ENCODE data around the gene SETBP1.
A peak's percentile ranks its signal among the peaks of the same experiment; 100 is the strongest.
"Not testable (repeated sequence)": the region's sequence is repeated elsewhere in the genome, so short reads cannot be mapped to it uniquely, and the experiment has no call there.

SETBP1 gene

DNA sequence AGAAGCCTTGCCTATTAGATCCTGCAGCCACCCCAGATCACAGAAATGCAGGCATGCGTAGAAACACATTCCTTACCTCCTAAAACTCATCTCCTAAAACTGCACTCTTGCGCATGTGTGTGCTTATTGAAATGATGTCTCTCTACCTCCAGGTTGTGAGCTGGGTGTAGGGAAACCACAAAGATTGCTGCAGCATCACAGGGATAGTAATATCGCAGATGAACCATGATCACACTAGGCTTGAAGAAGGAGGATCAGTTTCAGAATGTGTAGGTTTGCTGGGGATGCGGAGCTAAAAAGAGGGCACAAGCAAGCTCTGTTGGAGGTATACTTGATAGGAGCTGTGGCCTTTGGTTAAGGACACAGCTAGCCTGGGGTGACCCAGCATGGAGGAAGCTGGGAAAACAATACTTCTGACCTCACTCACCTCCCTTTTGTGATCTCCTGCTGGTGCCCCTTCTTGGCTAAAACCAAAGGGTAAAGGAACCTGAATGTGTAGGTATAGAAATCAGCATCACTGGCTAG lies 118.8 kb downstream of the SETBP1 start:
- Histone ChIP-seq H3K27me3 (ENCODE audit: control insufficient read depth, insufficient read depth, low read length) (no peaks in the 10 kb centered on the region), H3K9me3 (replicated peaks; ENCODE audit: low read length) (no peaks in the 10 kb centered on the region)

DNA sequence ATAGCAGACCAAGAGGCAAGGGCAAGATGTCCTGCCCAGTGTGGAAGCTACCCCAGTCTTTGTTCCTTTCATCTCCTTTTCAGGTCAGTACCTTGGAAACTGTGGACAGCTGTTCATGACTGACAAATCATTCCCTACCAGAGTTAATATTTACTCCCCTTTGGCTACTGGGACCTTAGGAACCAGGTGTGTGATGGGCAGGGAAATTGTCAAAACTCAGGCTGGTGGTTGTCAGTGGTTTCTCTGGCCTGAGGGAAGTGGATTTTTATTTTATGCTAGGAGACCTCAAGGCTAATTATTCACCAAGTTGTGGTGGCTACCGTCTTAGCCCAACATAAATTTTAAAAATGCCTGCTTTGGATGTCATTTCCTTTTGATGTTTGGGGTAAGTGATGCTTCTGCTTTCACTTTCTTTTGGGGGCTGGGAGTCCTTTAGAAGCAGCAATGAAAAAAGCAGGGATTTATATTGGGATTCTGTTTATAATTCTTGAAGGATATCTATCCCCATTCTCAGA lies 119.3 kb downstream of the SETBP1 start:
- Histone ChIP-seq H3K27me3 (ENCODE audit: control insufficient read depth, insufficient read depth, low read length) (no peaks in the 10 kb centered on the region), H3K36me3 (ENCODE audit: insufficient read depth, low read length) (no peaks in the 10 kb centered on the region), H3K4me2 (ENCODE audit: low read length) (no peak overlapping the region), H3K9me3 (replicated peaks; ENCODE audit: low read length) (no peaks in the 10 kb centered on the region), H3K4me1 (ENCODE audit: control insufficient read depth, insufficient read depth, low read length) (peaks cover 9% of the 10 kb centered on the region), H3K9ac (ENCODE audit: low read depth, low read length) (no peak overlapping the region), H3K4me3 (ENCODE audit: low read length) (no peak overlapping the region)

More for the DNA sequence above, 118.8 kb downstream of the SETBP1 start:
- no peak overlapping the region for H3K9ac ChIP-seq (ENCODE audit: low read depth, low read length)
- no peaks in the 10 kb centered on the region for H3K36me3 ChIP-seq (ENCODE audit: insufficient read depth, low read length)
- peaks cover 9% of the 10 kb centered on the region for H3K4me1 ChIP-seq (ENCODE audit: control insufficient read depth, insufficient read depth, low read length)
- no peak overlapping the region for H3K4me3 ChIP-seq (ENCODE audit: low read length)
- H3K4me2 ChIP-seq (ENCODE audit: low read length): no peak overlapping the region

DNA sequence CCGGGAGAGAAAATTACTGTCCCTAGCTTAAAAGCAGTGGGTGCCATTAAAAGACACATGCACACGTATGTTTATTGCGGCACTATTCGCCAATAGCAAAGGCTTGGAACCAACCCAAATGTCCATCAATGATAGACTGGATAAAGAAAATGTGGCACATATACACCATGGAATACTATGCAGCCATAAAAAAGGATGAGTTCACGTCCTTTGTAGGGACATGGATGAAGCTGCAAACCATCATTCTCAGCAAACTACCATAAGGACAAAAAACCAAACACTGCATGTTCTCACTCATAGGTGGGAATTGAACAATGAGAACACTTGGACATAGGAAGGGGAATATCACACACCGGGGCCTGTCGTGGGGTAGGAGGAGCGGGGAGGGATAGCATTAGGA lies 120.1 kb downstream of the SETBP1 start:
- not testable (repeated sequence) for H3K4me1 ChIP-seq (ENCODE audit: control insufficient read depth, insufficient read depth, low read length); H3K36me3 ChIP-seq (ENCODE audit: insufficient read depth, low read length); H3K4me2 ChIP-seq (ENCODE audit: low read length); H3K9ac ChIP-seq (ENCODE audit: low read depth, low read length); H3K9me3 ChIP-seq (replicated peaks; ENCODE audit: low read length); H3K27me3 ChIP-seq (ENCODE audit: control insufficient read depth, insufficient read depth, low read length); H3K4me3 ChIP-seq (ENCODE audit: low read length)

DNA sequence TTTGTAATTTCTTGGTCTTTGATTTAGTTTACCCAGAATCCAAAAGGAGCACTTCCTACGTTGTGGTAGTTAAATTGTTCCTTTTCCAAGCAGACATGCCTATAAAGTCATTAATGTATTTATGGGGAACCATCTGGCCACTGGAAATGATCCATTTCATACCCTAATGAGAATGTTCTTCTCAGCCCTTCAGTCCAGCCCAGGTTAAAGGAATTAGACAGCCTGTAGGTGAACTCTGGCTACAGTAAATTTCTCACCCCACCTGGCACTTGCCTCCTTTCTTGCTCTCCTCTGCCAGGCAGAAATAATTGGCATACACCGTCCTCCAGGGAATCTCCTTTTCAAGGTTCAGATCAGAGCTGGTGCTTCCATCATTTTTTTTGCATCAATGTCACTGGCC lies 121.1 kb downstream of the SETBP1 start:
- Histone ChIP-seq H3K36me3 (ENCODE audit: insufficient read depth, low read length) (no peaks in the 10 kb centered on the region), H3K4me3 (ENCODE audit: low read length) (no peak overlapping the region), H3K4me2 (ENCODE audit: low read length) (no peak overlapping the region), H3K9ac (ENCODE audit: low read depth, low read length) (no peak overlapping the region), H3K27me3 (ENCODE audit: control insufficient read depth, insufficient read depth, low read length) (no peaks in the 10 kb centered on the region), H3K9me3 (replicated peaks; ENCODE audit: low read length) (no peaks in the 10 kb centered on the region), H3K4me1 (ENCODE audit: control insufficient read depth, insufficient read depth, low read length) (peaks cover 9% of the 10 kb centered on the region)

DNA sequence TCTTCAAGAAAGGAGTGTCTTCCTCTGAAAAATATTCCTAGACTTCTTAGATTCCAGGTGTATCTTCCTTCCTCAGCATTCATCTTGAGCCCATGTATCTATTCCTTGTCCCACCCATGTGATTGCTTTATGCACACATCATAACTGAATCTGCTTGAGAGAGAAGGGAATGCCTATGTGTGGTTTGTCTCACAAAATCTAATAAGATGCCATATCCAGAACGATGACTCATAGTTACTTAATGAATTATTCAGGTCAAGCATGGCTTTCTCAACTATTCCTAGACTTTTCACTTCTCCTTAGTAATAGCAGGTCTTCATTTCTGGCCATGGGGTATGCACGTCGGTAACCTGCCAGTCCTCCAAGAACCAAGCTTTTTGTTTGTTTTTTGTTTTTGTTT lies 121.8 kb downstream of the SETBP1 start:
- Histone ChIP-seq H3K4me3 (ENCODE audit: low read length) (no peak overlapping the region), H3K4me1 (ENCODE audit: control insufficient read depth, insufficient read depth, low read length) (peaks cover 9% of the 10 kb centered on the region), H3K9ac (ENCODE audit: low read depth, low read length) (no peak overlapping the region), H3K4me2 (ENCODE audit: low read length) (no peak overlapping the region), H3K36me3 (ENCODE audit: insufficient read depth, low read length) (no peaks in the 10 kb centered on the region), H3K27me3 (ENCODE audit: control insufficient read depth, insufficient read depth, low read length) (no peaks in the 10 kb centered on the region), H3K9me3 (replicated peaks; ENCODE audit: low read length) (no peaks in the 10 kb centered on the region)

DNA sequence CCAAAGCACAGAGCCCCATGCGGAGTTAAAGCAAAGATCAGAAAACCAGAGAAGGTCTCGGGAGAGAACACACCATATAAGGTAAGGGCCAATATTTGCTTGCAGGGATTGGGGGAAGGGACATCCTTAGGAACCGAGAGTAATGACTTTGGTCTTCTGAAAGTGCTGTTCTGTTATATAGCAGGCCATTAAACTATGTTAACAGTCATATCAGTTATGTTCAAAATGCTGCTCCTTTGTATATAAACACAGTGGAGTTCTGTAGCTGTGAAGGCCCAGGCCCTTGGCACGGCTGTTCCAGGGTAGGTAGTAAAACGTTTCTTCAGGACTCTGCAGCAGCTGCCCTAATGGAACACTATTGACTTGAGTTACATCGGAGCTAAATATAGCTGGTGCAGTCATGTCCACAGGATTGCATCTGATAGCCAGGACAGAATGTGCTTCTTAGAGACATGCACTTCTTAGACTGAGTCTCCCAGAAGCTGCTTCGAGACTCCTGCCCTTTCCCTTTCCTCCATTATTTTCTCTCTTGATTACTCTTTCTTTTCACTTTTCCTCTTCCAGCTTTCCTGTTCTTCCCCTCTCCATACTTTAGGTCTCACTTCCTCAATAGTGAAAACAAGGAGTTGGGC lies 122.4 kb downstream of the SETBP1 start:
- H3K9me3 ChIP-seq (replicated peaks; ENCODE audit: low read length): no peaks in the 10 kb centered on the region
- no peaks in the 10 kb centered on the region for H3K27me3 ChIP-seq (ENCODE audit: control insufficient read depth, insufficient read depth, low read length)
- H3K4me2 ChIP-seq (ENCODE audit: low read length): peak overlapping the region; percentile 25
- H3K9ac ChIP-seq (ENCODE audit: low read depth, low read length): peak overlapping the region; percentile 29
- no peaks in the 10 kb centered on the region for H3K36me3 ChIP-seq (ENCODE audit: insufficient read depth, low read length)
- no peak overlapping the region for H3K4me3 ChIP-seq (ENCODE audit: low read length)
- H3K4me1 ChIP-seq (ENCODE audit: control insufficient read depth, insufficient read depth, low read length): peaks cover 9% of the 10 kb centered on the region

DNA sequence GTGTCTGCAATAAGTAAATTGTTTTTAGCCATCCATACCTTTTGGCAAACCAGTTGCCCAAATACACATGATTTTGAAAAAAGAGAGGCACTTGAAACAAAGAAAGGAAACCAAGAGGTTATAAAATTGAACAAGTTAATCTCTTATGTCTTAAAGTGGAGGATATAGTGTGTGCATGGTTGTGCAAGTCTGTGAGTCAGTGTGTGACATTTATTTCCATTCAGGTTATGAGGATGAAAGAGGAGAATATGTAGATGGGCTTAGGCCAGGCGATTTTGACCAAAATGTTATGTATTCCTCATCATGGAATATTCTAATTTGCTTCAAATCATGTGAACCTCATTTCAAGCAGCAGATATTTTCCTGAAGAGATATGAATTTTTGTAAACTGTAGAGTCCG lies 123.3 kb downstream of the SETBP1 start:
- H3K9me3 ChIP-seq (replicated peaks; ENCODE audit: low read length): no peaks in the 10 kb centered on the region
- no peaks in the 10 kb centered on the region for H3K27me3 ChIP-seq (ENCODE audit: control insufficient read depth, insufficient read depth, low read length)
- H3K4me2 ChIP-seq (ENCODE audit: low read length): no peak overlapping the region
- no peak overlapping the region for H3K4me3 ChIP-seq (ENCODE audit: low read length)
- H3K36me3 ChIP-seq (ENCODE audit: insufficient read depth, low read length): no peaks in the 10 kb centered on the region
- H3K4me1 ChIP-seq (ENCODE audit: control insufficient read depth, insufficient read depth, low read length): peaks cover 9% of the 10 kb centered on the region
- no peak overlapping the region for H3K9ac ChIP-seq (ENCODE audit: low read depth, low read length)

DNA sequence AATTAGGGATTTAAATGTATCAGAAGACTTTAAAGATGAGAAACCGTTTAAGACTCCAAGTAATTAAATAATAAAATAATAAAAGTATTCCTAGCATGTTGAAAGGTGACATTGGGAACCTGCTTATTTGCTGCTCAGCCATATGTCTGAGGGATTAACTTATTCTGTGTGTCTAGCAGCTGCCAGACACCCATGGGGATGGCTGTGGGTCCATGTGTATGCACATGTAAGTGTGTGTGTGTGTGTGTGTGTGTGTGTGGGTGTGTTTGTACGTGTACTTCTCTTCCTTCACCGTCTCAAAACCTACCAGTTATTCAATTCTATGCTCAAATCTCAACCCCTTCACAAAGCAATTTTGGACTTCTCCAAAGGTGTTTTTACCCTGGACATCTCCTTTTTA lies 124.5 kb downstream of the SETBP1 start:
- peaks cover 9% of the 10 kb centered on the region for H3K4me1 ChIP-seq (ENCODE audit: control insufficient read depth, insufficient read depth, low read length)

DNA sequence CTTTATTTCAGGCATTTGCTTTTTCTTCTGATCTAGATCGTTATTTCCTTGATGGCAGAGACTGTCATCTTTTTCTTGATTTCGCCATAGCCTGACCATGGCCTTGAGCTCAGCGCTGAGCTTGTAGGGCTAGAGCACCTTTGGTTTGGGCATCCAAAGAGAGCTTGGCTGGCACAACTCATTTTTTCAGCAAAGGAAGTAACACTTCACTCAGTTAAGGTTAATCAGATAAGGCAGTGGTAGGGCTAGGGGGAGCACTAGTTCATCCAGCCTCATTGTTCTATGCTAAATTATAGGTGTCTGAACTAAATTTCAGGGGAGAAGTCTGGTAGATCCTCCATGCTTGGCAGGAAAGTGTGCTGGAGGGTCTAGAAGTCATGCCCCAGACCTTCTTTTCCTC lies 125.0 kb downstream of the SETBP1 start:
- Histone ChIP-seq H3K9ac (ENCODE audit: low read depth, low read length) (no peak overlapping the region), H3K27me3 (ENCODE audit: control insufficient read depth, insufficient read depth, low read length) (no peaks in the 10 kb centered on the region), H3K9me3 (replicated peaks; ENCODE audit: low read length) (no peaks in the 10 kb centered on the region), H3K4me2 (ENCODE audit: low read length) (no peak overlapping the region), H3K4me1 (ENCODE audit: control insufficient read depth, insufficient read depth, low read length) (peaks cover 9% of the 10 kb centered on the region), H3K36me3 (ENCODE audit: insufficient read depth, low read length) (no peaks in the 10 kb centered on the region), H3K4me3 (ENCODE audit: low read length) (no peak overlapping the region)

More for the DNA sequence above, 124.5 kb downstream of the SETBP1 start:
- Histone ChIP-seq H3K36me3 (ENCODE audit: insufficient read depth, low read length) (no peaks in the 10 kb centered on the region), H3K27me3 (ENCODE audit: control insufficient read depth, insufficient read depth, low read length) (no peaks in the 10 kb centered on the region), H3K9ac (ENCODE audit: low read depth, low read length) (no peak overlapping the region), H3K9me3 (replicated peaks; ENCODE audit: low read length) (no peaks in the 10 kb centered on the region), H3K4me2 (ENCODE audit: low read length) (no peak overlapping the region), H3K4me3 (ENCODE audit: low read length) (no peak overlapping the region)

DNA sequence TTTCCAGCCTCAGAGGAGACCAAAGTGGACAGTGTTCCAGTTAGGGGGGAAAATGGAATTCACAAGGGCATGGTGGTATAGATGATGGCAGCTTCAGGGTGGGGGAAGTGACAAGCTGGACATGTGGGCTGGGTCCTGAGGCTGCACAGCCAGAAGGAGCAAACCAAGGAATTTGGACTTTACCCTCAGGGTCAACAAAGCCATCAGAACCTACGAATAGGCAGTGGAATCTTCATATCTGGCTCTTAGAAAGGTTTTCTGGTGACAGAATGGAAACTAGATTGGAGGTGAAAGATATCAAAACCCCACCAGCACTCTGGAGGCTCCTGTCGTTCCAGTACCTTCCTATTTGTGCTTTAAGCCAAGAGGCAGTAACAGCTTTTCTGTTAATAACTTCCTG lies 127.1 kb downstream of the SETBP1 start:
- Histone ChIP-seq H3K36me3 (ENCODE audit: insufficient read depth, low read length) (no peaks in the 10 kb centered on the region), H3K4me3 (ENCODE audit: low read length) (no peak overlapping the region), H3K9ac (ENCODE audit: low read depth, low read length) (no peak overlapping the region), H3K9me3 (replicated peaks; ENCODE audit: low read length) (no peaks in the 10 kb centered on the region), H3K4me1 (ENCODE audit: control insufficient read depth, insufficient read depth, low read length) (peaks cover 9% of the 10 kb centered on the region), H3K4me2 (ENCODE audit: low read length) (no peak overlapping the region), H3K27me3 (ENCODE audit: control insufficient read depth, insufficient read depth, low read length) (peaks cover 3% of the 10 kb centered on the region)

DNA sequence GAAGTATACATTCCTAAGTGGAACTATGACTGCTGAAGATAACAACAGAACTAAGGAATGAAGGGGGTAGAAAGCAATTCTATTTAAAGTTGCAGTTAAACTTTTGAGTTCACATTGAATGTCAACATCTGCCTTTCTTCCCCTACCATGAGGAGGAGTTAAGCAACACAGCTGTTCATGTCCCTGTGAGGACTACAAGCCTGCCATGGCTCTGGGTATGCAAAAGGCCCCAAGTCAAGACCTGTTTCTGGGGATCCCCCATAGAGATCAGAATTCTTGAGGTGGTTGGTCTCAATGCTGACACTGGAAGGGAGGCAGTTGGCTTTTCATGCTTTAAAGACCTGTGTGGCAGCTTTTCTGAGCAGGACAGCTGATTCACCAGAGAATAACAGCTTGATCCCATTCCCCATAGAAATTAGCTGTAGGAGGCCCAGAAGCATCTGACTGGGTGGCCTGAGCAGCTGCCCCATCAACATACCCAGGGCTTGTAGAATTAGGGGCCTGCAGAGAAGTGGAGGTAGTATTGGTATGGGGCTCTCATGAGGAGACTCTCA lies 131.0 kb downstream of the SETBP1 start:
- Histone ChIP-seq H3K27me3 (ENCODE audit: control insufficient read depth, insufficient read depth, low read length) (peaks cover 3% of the 10 kb centered on the region), H3K9ac (ENCODE audit: low read depth, low read length) (no peak overlapping the region), H3K4me2 (ENCODE audit: low read length) (no peak overlapping the region), H3K4me3 (ENCODE audit: low read length) (no peak overlapping the region), H3K36me3 (ENCODE audit: insufficient read depth, low read length) (no peaks in the 10 kb centered on the region), H3K9me3 (replicated peaks; ENCODE audit: low read length) (no peaks in the 10 kb centered on the region), H3K4me1 (ENCODE audit: control insufficient read depth, insufficient read depth, low read length) (no peaks in the 10 kb centered on the region)

DNA sequence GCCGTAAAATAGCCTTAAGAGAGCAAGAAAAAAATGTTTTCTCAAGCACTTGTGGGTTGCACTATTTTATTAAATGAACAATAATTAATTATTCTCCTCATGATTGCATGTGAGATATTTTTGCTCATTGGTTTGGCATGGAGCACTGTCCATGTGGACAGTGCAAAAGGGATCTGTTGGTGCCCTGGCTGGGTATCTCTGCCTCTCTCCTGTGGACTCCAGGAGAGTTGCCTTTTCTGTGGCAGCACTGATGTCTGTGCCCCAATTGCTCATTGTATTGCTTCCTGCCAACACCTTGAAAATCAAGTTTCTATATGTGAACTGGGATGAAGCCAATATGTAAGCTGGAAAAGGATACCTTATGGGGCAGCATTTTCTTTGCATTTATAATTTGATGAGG lies 131.7 kb downstream of the SETBP1 start:
- Histone ChIP-seq H3K4me1 (ENCODE audit: control insufficient read depth, insufficient read depth, low read length) (no peaks in the 10 kb centered on the region), H3K4me3 (ENCODE audit: low read length) (no peak overlapping the region), H3K4me2 (ENCODE audit: low read length) (no peak overlapping the region), H3K9ac (ENCODE audit: low read depth, low read length) (no peak overlapping the region), H3K9me3 (replicated peaks; ENCODE audit: low read length) (no peaks in the 10 kb centered on the region), H3K36me3 (ENCODE audit: insufficient read depth, low read length) (no peaks in the 10 kb centered on the region), H3K27me3 (ENCODE audit: control insufficient read depth, insufficient read depth, low read length) (peaks cover 3% of the 10 kb centered on the region)

Data from skeletal muscle satellite cell (primary cell).